Ishikawa (cell line): Measurements from ENCODE around the gene NOX4.

Source experiments
- CEBPB ChIP-seq: IDR thresholded peaks from 2 replicates; pipeline ENCODE4 v1.6.1; 2012
- CREB1 ChIP-seq: IDR thresholded peaks from 2 replicates; pipeline ENCODE4 v1.6.1; 2012; ENCODE audit warnings: low read depth
- EGR1 ChIP-seq: IDR thresholded peaks from 2 replicates; pipeline ENCODE4 v1.6.1; 2012
- EP300 ChIP-seq: IDR thresholded peaks from 2 replicates; pipeline ENCODE4 v1.6.1; 2012; ENCODE audit warnings: borderline replicate concordance
- FOXM1 ChIP-seq: IDR thresholded peaks from 2 replicates; pipeline ENCODE4 v1.6.1; 2012; ENCODE audit warnings: low read depth, borderline replicate concordance
- NFIC ChIP-seq: IDR thresholded peaks from 2 replicates; pipeline ENCODE4 v1.6.1; 2012
- RAD21 ChIP-seq: IDR thresholded peaks from 2 replicates; pipeline ENCODE4 v1.6.1; 2012; ENCODE audit warnings: low read depth
- TAF1 ChIP-seq: IDR thresholded peaks from 2 replicates; pipeline ENCODE4 v1.6.1; 2012; ENCODE audit warnings: low read depth, mild to moderate bottlenecking
- TCF12 ChIP-seq: IDR thresholded peaks from 2 replicates; pipeline ENCODE4 v1.6.1; 2012; ENCODE audit warnings: low read depth
- TEAD4 ChIP-seq: IDR thresholded peaks from 2 replicates; pipeline ENCODE4 v1.6.1; 2012
- YY1 ChIP-seq: IDR thresholded peaks from 2 replicates; pipeline ENCODE4 v1.6.1; 2012; ENCODE audit warnings: low read depth
- ZBTB7A ChIP-seq: IDR thresholded peaks from 2 replicates; pipeline ENCODE4 v1.6.1; 2012; ENCODE audit warnings: low read depth
- TF ChIP-seq, protein P1 (sequence below): IDR thresholded peaks from 2 replicates; pipeline ENCODE4 v1.6.1; 2012
- TF ChIP-seq, protein P2 (sequence below): IDR thresholded peaks from 2 replicates; pipeline ENCODE4 v1.6.1; 2012; ENCODE audit warnings: low read depth, mild to moderate bottlenecking
- TF ChIP-seq, protein P3 (sequence below): IDR thresholded peaks from 2 replicates; pipeline ENCODE4 v1.6.1; 2012

Gene NOX4

DNA sequence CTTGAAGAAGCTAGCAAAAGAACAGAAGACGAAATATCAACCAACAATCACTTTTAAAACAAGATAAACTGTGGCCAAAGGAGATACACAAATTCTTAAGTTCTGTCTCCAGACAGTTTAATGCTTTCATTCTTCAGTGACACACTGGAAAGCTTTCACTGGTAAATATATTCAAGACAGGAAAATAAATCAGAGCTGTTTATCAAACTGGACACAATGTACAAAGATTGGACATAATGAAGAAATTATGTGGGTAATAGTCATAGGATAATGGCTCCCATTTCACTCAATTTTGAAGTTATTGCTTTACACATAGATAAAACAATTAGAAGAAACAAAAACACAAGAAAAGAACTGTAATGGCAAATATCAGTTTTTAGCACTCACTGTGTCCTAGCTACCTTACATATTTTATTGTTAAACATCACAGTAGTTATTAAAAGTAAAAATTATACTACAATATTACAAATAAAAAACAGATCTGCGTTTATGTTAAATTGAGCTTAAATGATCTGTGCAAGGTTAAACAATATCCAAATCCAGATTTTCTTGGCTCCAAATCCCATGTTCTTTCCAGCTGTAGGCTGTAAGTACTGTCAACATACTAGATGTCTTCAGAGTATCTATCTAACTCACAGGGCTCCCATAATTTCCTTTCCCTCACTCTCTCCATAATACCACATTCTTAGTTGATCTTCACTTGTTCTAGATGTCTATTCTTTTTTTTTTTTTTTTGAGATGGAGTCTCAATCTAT, 38.6 kb upstream of the NOX4 start:
- TF ChIP-seq RAD21 (no peak), EGR1 (no peak), EP300 (no peak), CEBPB (no peak), ZBTB7A (no peak), NFIC (no peak), TAF1 (no peak), TCF12 (no peak), YY1 (no peak), CREB1 (no peak), FOXM1 (no peak), TEAD4 (no peak)
- TF ChIP-seq, protein P1, sequence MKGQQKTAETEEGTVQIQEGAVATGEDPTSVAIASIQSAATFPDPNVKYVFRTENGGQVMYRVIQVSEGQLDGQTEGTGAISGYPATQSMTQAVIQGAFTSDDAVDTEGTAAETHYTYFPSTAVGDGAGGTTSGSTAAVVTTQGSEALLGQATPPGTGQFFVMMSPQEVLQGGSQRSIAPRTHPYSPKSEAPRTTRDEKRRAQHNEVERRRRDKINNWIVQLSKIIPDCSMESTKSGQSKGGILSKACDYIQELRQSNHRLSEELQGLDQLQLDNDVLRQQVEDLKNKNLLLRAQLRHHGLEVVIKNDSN, result no peak
- TF ChIP-seq, protein P2, sequence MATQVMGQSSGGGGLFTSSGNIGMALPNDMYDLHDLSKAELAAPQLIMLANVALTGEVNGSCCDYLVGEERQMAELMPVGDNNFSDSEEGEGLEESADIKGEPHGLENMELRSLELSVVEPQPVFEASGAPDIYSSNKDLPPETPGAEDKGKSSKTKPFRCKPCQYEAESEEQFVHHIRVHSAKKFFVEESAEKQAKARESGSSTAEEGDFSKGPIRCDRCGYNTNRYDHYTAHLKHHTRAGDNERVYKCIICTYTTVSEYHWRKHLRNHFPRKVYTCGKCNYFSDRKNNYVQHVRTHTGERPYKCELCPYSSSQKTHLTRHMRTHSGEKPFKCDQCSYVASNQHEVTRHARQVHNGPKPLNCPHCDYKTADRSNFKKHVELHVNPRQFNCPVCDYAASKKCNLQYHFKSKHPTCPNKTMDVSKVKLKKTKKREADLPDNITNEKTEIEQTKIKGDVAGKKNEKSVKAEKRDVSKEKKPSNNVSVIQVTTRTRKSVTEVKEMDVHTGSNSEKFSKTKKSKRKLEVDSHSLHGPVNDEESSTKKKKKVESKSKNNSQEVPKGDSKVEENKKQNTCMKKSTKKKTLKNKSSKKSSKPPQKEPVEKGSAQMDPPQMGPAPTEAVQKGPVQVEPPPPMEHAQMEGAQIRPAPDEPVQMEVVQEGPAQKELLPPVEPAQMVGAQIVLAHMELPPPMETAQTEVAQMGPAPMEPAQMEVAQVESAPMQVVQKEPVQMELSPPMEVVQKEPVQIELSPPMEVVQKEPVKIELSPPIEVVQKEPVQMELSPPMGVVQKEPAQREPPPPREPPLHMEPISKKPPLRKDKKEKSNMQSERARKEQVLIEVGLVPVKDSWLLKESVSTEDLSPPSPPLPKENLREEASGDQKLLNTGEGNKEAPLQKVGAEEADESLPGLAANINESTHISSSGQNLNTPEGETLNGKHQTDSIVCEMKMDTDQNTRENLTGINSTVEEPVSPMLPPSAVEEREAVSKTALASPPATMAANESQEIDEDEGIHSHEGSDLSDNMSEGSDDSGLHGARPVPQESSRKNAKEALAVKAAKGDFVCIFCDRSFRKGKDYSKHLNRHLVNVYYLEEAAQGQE, result no peak
- TF ChIP-seq, protein P3, sequence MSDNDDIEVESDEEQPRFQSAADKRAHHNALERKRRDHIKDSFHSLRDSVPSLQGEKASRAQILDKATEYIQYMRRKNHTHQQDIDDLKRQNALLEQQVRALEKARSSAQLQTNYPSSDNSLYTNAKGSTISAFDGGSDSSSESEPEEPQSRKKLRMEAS, result no peak

DNA sequence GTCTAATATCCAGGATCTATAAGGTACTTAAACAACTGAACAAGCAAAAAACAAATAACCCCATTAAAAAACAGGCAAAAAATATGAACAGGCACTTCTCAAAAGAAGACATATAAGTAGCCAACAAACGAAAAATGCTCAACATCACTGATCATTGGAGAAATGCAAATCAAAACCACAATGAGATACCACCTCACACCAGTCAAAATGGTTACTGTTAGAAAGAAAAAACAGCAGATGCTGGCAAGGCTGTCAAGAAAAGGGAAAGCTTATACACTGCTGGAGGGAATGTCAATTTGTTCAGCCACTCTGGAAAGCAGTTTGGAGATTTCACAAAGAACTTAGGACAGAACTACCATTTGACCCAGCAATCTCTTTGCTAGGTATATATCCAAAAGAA, 30.6 kb upstream of the NOX4 start:
- TF ChIP-seq, protein P3, result no peak
- TF ChIP-seq ZBTB7A (no peak), TCF12 (no peak), CEBPB (no peak), RAD21 (no peak), FOXM1 (no peak), CREB1 (no peak), TEAD4 (no peak), EGR1 (no peak), NFIC (no peak), YY1 (no peak), EP300 (no peak), TAF1 (no peak)
- TF ChIP-seq, protein P1, result no peak
- TF ChIP-seq, protein P2, result no peak

DNA sequence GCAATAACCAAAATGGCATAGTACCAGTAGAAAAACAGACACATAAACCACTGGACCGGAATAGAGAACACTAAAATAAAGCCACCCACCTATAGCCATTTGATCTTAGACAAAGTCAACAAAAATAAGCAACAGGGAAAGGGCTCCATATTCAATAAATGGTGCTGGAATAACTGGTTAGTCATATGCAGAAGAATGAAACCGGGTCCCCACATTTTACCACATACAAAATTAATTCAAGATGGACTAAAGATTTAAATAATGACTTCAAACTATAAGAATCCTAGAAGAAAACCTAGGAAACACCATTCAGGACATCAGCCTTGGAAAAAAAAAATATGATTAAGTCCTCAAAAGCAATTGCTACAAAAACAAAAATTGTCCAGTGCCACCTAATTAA, 30.1 kb upstream of the NOX4 start:
- TF ChIP-seq CEBPB (no peak), FOXM1 (no peak), TCF12 (no peak), RAD21 (no peak)
- TF ChIP-seq, protein P2, result no peak

DNA sequence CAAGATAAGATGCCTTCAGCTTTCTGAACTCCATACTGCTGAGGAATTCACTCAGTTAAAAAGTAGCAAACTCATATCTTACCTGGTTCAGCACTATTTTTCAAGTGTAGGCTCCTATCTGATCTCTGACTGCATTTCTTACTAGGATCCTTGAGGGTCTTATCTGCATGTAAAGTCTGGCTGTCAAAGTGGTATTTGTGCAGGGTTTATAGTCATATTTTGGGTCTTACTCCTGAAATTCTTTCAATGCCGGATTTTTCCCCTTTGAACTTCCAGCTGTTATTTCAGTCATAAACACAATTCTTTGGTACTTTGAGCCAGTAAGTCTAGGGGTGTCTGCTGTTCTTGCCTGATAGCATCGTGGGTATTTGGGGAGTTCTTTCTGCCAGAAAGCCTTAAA, 25.3 kb upstream of the NOX4 start:
- TF ChIP-seq FOXM1 (no peak), RAD21 (no peak)
- TF ChIP-seq, protein P3, result no peak
